H7 (cell line): ENCODE data around the gene CYP2A6. TPM values are rescaled to one million over a fixed set of nuclear protein-coding genes. Genes with fewer than 3 reads are reported as not detected.
A peak's percentile ranks its signal among the peaks of the same experiment; 100 is the strongest.
"Not testable (repeated sequence)": the region's sequence is repeated elsewhere in the genome, so short reads cannot be mapped to it uniquely, and the experiment has no call there.

Source experiments
- DNase-seq: peaks from one replicate; pipeline ENCODE4 v3.0.0; 2012
- H3K27me3 ChIP-seq: 2 replicates; pipeline ENCODE4 v1.6.0; 2011; ENCODE audit warnings: mild to moderate bottlenecking, low read length; ENCODE audit not compliant: control insufficient read depth, insufficient read depth
- H3K36me3 ChIP-seq: replicated peaks from 2 replicates; pipeline ENCODE4 v1.5.1; 2011; ENCODE audit warnings: low read length; ENCODE audit not compliant: control insufficient read depth, insufficient read depth
- H3K4me3 ChIP-seq: 2 replicates; pipeline ENCODE4 v1.5.1; 2011; ENCODE audit warnings: low read depth, mild to moderate bottlenecking, control low read depth, low read length, moderate library complexity; ENCODE audit not compliant: insufficient read depth
- total RNA-seq: library from RNA; depleted of rRNA; stranded (reverse); fragments of >200 nt; shearing (Covaris generic); gene quantifications from 2 replicates; pipeline ENCODE4 v1.2.3, GENCODE V29; 2014; rRNA removed

CYP2A6 gene, protein sequence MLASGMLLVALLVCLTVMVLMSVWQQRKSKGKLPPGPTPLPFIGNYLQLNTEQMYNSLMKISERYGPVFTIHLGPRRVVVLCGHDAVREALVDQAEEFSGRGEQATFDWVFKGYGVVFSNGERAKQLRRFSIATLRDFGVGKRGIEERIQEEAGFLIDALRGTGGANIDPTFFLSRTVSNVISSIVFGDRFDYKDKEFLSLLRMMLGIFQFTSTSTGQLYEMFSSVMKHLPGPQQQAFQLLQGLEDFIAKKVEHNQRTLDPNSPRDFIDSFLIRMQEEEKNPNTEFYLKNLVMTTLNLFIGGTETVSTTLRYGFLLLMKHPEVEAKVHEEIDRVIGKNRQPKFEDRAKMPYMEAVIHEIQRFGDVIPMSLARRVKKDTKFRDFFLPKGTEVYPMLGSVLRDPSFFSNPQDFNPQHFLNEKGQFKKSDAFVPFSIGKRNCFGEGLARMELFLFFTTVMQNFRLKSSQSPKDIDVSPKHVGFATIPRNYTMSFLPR
- not detected in 2 replicates for total RNA-seq

DNA sequence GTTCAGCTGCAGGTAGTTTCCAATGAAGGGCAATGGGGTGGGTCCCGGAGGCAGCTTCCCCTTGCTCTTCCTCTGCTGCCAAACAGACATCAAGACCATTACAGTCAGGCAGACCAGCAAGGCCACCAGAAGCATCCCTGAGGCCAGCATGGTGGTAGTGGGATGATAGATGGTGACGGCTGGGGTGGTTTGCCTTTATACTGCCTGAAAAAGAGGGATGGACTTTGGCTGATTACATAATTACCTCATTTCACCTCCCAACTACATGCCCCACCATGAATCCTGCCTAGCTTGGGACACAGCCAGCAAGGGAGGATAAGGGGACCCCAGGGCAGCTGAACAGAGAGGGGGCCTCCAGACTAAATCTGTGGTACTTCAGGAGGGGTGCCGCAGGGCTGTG, at the start of gene CYP2A6:
Gene CYP2A6, minus strand, starts transcription at position 171 of the 400 bp plus-strand sequence. Its CDS starts 21 bp downstream, at position 150.
- H3K4me3 ChIP-seq, H3K36me3 ChIP-seq, DNase-seq: not testable (repeated sequence)
- peaks cover 22% of the 10 kb centered on the region for H3K27me3 ChIP-seq

DNA sequence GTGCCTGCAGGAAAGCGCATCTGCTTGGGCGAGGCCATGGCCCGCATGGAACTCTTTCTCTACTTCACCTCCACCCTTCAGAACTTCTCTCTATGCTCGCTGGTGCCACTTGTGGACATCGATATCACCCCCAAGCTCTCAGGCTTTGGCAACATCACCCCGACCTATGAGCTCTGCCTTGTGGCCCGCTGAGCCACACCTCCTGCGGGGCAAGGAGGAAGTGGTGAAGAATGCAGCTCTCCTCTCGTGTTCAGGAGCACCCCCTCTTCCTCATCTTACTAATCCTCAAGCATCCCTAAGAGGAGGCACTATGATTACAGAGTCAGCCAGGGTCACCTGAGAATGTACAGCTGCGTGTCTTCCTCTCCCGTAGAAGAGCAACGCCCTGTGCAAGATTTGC, 49.7 kb upstream of the CYP2A6 start:
- not testable (repeated sequence) for H3K4me3 ChIP-seq, DNase-seq, H3K36me3 ChIP-seq, H3K27me3 ChIP-seq

DNA sequence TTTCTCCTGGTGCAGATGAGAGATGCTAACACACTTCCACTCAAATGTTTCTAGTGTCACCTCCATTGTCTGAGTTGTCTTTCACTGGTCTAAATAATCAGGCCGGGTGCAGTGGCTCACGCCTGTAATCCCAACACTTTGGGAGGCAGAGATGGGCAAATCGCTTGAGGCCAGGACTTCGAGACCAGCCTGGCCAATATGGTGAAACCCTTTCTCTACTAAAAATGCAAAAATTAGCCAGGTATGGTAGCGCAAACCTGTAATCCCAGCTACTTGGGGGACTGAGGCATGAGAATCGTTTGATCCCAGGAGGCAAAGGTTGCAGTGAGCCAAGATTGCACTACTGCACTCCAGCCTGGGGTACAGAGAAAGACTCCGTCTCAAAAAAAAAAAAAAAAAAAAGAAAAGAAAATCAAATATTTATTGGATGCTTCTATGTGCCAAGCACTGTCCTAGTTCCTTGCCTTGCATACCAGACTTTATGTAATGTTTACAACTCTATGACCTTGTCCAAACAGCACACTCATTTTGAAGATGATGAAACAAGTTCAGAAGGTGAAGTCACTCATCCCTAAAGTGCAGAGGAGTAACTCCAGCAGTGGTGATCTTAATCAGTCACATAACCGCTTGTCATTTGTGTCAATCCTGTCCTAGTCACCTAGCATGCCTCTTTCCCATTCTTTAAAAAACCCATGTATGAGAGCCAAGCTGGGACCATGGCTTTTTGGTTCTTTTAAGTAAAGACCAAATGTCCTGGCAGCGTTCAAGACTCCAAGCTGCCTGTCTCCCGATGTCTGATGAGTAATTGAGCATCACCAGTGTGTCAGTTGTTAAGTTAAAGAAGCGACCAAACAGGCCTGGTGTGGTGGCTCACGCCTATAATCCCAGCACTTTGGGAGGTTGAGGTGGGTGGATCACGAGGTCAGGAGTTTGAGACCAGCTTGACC, 46.9 kb upstream of the CYP2A6 start:
- H3K36me3 ChIP-seq, DNase-seq, H3K4me3 ChIP-seq, H3K27me3 ChIP-seq: not testable (repeated sequence)

DNA sequence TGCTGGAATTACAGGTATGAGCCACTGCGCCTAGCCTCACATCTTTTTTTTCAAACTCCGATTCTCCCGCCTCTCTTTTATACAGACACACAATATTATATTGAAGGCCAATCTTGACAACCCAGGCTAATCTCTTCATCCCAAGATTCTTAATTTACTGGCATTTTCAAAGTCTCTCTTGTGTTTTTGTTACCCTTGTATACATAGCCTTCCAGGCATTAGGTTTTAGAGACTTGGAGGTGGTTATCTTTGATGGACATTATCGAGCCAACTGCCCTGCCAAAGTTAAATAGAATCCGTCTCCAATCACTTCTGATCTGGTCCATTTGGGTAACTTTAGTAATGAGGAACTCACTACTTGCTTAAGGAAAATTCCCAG, 46.2 kb upstream of the CYP2A6 start:
- no peaks in the 10 kb centered on the region for H3K27me3 ChIP-seq
- no peak for DNase-seq
- no peak overlapping the region for H3K4me3 ChIP-seq

DNA sequence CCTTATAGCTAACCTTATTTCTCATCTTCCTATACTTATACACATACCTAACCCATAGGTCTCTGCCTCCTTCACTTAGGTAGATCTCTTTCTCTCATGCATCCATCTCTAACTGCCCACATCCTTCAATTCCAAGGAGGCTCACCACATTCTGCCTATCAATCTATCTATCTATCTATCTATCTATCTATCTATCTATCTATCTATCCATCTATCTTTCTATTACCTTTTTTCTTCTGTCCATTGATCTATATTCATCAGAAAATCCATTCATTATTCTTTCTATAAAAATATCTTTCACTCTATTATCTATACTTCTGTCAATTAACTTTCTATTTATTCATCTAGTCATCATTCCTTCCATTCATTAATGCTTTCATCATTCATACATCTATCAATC, 42.9 kb upstream of the CYP2A6 start:
- Histone ChIP-seq H3K27me3 (no peaks in the 10 kb centered on the region), H3K36me3 (no peaks in the 10 kb centered on the region), H3K4me3 (no peak overlapping the region)
- DNase-seq: no peak

More for the DNA sequence above, 46.2 kb upstream of the CYP2A6 start:
- H3K36me3 ChIP-seq: no peaks in the 10 kb centered on the region

DNA sequence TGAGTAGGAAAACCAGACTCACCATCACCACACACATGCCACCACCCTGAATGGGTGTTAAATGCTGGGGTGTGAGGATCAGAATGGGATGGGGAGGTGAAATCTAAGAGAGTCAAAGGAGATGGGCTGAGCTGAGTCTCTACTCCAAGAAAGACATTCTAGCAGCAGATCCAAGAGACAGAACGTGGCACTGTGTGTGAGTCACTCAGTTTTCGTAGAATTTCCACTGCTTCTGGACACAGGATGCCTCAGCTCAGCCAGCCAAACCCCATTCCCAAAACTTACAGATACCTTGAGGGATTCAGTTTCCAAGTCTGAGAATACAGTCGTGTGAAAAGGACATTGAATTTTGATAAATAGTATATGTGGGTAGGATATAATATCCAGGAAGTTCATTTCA, 39.1 kb upstream of the CYP2A6 start:
- no peaks in the 10 kb centered on the region for H3K27me3 ChIP-seq
- no peak for DNase-seq
- H3K36me3 ChIP-seq: no peaks in the 10 kb centered on the region
- no peak overlapping the region for H3K4me3 ChIP-seq

DNA sequence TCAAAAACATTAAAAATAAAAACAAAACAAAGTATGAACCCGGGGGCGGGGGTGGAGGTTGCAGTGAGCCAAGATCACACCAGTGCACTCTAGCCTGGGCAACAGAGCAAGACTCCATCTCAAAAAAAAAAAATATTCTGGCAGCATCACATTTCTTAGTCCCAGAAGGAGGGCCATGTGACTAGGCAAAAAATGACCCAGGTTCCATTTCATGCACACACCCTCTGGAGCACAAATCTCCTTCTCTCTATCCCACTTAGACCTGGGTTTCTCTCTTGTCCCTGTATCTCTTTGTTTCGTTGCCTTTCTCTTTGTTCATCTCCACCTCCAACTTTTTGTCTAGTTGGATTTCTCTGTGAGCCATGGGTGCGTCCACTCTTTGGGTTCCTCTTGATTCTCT, 37.9 kb upstream of the CYP2A6 start:
- DNase-seq: no peak
- no peaks in the 10 kb centered on the region for H3K27me3 ChIP-seq
- no peak overlapping the region for H3K4me3 ChIP-seq
- no peaks in the 10 kb centered on the region for H3K36me3 ChIP-seq

DNA sequence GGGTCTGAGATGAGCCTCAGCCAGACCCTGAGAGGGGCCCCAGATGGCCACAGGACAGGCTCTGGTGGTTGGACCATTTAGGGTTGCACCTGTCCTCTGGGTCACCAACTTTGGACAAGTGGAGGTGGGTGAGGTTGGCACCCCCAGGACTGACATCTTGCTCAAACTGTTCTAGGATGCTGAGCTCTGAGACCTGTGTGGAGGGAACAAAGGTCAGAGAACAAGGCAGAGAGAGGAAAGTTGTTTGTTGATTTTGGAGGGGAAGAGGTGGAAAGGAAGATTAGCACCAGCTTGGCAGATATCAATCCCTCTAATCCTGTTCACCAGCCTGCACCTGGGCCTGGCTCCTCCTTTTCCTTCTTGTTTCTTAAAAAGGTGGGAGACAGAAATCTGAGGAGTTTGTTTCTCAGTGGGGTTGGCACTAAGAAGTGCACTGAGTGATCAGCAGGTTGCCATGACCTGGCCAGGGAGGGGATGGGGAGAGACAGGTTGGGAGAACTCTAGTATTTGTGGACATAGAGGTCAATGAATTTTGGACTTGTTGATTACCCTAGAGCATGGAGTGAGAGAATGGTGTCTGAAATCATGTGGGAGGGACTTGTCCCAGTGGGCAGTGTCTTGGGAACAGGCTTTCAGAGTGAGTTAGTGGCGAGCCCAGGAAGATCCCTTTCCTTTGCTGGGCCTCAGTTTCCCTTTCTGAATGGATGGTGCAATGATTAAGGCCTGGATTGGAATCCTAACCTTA, 34.1 kb upstream of the CYP2A6 start:
- not testable (repeated sequence) for DNase-seq, H3K4me3 ChIP-seq, H3K36me3 ChIP-seq
- peaks cover 13% of the 10 kb centered on the region for H3K27me3 ChIP-seq

DNA sequence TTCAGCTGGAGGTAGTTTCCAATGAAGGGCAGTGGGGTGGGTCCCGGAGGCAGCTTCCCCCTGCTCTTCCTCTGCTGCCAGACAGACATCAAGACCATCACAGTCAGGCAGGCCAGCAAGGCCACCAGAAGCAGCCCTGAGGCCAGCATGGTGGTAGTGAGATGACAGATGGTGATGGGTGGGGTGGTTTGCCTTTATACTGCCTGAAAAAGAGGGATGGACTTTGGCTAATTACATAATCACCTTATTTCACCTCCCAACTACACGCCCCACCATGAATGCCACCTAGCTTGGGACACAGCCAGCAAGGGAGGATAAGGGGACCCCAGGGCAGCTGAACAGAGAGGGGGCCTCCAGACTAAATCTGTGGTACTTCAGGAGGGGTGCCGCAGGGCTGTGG, 31.8 kb upstream of the CYP2A6 start, which contains the start of gene CYP2A7:
Gene CYP2A7, minus strand, starts transcription at position 170 of the 400 bp plus-strand sequence. Its CDS starts 21 bp downstream, at position 149.
- not testable (repeated sequence) for DNase-seq, H3K36me3 ChIP-seq, H3K4me3 ChIP-seq
- H3K27me3 ChIP-seq: peaks cover 15% of the 10 kb centered on the region

DNA sequence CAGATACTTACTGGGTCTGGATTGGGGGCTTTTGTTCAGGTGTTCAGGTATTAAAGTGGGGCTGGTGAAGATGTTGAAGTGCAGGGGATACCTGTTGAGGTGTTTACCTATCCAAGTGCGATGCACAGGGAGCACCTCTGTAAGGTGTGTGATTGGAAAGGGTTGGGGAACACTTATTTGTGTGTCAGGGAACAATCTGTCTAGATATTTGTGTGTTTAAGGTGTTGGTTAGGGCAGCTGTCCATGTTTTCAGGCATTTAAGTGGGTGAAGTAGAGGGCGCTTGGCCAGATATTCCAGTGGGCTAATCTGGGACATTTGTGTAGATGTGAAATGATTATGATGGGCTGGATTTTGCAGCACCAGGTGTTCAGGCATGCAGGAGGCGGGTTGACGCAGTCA, 29.1 kb upstream of the CYP2A6 start:
- H3K36me3 ChIP-seq, H3K4me3 ChIP-seq, DNase-seq: not testable (repeated sequence)
- peaks cover 15% of the 10 kb centered on the region for H3K27me3 ChIP-seq

DNA sequence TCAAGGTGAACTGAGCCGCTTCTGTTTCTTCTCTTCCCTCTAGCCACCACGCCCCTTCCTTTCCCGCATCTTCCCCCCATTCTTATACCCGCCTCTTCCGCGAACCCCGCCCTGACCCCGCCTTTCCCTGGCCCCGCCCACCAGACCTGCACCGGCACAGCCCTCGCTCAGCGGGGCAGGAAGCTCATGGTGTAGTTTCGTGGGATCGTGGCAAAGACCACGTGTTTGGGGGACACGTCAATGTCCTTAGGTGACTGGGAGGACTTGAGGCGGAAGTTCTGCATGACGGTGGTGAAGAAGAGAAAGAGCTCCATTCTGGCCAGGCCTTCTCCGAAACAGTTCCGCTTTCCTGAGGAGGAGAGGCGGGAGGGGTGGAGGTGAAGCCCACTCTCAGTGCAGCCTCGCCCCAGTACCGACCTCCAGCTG, 25.3 kb upstream of the CYP2A6 start:
- peak; percentile 89 for DNase-seq

DNA sequence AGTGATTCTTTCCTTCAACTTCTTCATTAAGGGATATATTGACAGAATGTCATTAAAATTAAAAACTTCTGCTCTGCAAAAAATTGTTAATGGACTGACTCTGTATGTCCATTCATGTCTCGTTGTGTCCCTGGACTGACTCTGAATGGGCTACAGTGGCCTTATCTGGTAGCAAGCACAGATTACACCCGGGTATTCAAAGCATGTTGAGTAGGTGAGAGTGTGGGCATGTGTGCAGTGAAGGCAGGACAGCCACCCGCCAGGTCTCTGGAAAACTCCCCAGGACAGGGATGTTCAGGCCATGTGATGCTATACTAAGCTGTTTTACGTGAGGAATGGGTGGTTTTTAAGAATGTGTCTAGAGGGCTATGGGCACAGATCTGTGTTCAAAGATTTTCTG, 24.6 kb upstream of the CYP2A6 start:
- DNase-seq, H3K4me3 ChIP-seq, H3K27me3 ChIP-seq, H3K36me3 ChIP-seq: not testable (repeated sequence)

More for the DNA sequence above, 25.3 kb upstream of the CYP2A6 start:
- H3K27me3 ChIP-seq, H3K36me3 ChIP-seq, H3K4me3 ChIP-seq: not testable (repeated sequence)

DNA sequence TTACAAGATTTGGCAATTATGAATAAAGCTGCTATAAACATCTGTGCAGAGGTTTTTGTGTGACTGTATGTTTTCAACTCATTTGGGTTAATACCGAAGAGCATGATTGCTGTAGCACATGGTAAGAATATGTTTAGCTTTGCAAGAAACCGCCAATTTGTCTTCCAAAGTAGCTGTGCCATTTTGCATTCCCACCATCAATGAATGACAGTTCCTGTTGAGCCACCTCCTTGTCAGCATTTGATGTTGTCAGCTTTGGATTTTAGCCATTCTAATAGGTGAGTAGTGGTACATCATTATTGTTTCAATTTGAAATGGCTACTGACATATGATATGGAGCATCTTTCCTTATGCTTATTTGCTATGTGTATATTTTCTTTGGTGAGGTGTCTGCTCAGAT, 23.6 kb upstream of the CYP2A6 start:
- H3K36me3 ChIP-seq, DNase-seq, H3K4me3 ChIP-seq, H3K27me3 ChIP-seq: not testable (repeated sequence)

DNA sequence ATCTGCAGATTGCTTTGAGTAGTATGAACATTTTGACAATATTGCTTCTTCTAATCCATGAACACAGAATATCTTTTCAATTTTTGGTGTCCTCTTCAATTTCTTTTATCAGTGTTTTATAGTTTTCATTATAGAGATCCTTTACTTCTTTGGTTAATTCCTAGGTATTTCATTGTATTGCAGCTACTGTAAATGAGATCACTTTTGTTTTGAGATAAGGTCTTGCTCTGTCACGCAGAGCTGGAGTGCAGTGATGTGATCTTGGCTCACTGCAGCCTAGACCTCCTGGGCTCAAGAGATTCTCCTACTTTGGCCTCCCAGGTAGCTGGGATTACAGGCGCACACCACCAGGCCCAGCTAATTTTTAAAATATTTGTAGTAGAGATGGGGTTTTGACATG, 22.0 kb upstream of the CYP2A6 start:
- Histone ChIP-seq H3K36me3 (no peaks in the 10 kb centered on the region), H3K4me3 (no peak overlapping the region), H3K27me3 (no peaks in the 10 kb centered on the region; the same call in 1 of the 2 replicates)
- DNase-seq: no peak
